GM06990 (cell line): ENCODE measurements around the gene LTO1.
"Not testable (repeated sequence)": the region's sequence is repeated elsewhere in the genome, so short reads cannot be mapped to it uniquely, and the experiment has no call there.

Experiments used
- DNase-seq: peaks from one replicate; pipeline ENCODE4 v3.0.0-alpha.2; 2011; ENCODE audit not compliant: insufficient read length; ENCODE audit errors: extremely low read depth
- H3K27me3 ChIP-seq: replicated peaks from 2 replicates; pipeline ENCODE4 v1.6.0; 2011; ENCODE audit warnings: low read length; ENCODE audit not compliant: control insufficient read depth, insufficient read depth
- H3K36me3 ChIP-seq: 2 replicates; pipeline ENCODE4 v1.5.1; 2011; ENCODE audit warnings: low read length; ENCODE audit not compliant: control insufficient read depth, insufficient read depth
- H3K4me3 ChIP-seq: replicated peaks from 2 replicates; pipeline ENCODE4 v1.5.1; 2011; ENCODE audit warnings: low read depth, mild to moderate bottlenecking, control low read depth, low read length
- TF ChIP-seq, protein P1 (sequence below): IDR thresholded peaks from 2 replicates; pipeline ENCODE4 v1.5.1; 2011; ENCODE audit warnings: low read length, control low read depth, mild to moderate bottlenecking, inconsistent platforms; ENCODE audit not compliant: insufficient read depth, poor library complexity, severe bottlenecking

Gene LTO1

GRCh38 chr11:69632900-69633299 is 42.3 kb downstream of the LTO1 start:
- no peak overlapping the region for H3K4me3 ChIP-seq
- no peaks in the 10 kb centered on the region for H3K36me3 ChIP-seq
- H3K27me3 ChIP-seq: no peaks in the 10 kb centered on the region; the same call in none of the 2 replicates
- DNase-seq: no peak
- TF ChIP-seq, protein P1, sequence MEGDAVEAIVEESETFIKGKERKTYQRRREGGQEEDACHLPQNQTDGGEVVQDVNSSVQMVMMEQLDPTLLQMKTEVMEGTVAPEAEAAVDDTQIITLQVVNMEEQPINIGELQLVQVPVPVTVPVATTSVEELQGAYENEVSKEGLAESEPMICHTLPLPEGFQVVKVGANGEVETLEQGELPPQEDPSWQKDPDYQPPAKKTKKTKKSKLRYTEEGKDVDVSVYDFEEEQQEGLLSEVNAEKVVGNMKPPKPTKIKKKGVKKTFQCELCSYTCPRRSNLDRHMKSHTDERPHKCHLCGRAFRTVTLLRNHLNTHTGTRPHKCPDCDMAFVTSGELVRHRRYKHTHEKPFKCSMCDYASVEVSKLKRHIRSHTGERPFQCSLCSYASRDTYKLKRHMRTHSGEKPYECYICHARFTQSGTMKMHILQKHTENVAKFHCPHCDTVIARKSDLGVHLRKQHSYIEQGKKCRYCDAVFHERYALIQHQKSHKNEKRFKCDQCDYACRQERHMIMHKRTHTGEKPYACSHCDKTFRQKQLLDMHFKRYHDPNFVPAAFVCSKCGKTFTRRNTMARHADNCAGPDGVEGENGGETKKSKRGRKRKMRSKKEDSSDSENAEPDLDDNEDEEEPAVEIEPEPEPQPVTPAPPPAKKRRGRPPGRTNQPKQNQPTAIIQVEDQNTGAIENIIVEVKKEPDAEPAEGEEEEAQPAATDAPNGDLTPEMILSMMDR: no peak

DNA sequence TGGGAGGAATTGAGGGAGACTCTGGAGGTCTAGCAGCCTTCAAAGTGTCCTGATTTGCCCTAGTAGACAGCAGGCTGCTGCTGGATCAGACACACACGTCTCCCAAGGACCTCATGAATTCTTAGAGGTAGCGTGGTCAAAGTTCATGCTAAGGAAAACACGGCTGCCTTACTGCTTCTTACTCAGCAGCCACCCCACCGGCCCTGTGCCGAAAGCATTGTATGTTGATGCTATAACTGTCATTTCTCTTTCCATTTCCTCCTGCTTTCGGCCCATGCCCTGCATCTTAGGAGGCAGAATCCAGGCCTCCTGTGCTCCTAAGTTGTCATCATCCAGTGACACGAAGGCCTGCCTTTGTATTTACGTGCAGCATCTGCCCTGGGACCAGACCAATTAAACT is 44.7 kb downstream of the LTO1 start:
- no peak for DNase-seq

DNA sequence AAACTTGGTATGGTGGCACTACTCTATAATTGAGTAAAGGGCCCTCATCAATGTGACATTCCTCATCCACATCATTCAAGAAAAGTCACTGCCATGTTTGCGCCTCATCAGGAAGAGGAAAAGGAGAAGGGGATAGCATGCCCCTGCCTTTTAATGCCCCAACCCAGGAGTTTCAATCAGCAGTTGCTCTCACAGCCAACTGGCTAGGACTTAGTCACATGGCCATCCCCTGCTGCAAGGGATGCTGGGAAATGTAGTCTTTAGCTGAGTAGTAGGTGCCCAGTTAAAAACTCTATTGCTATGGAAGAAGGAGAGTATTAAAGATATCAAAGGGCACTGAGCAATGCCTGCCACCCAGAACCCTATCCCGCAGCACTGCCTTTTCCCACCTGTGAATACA is 45.1 kb downstream of the LTO1 start:
- Histone ChIP-seq H3K36me3 (no peaks in the 10 kb centered on the region), H3K27me3 (no peaks in the 10 kb centered on the region; the same call in 1 of the 2 replicates), H3K4me3 (no peak overlapping the region)
- DNase-seq: no peak
- TF ChIP-seq, protein P1: no peak

More for the DNA sequence above, 44.7 kb downstream of the LTO1 start:
- Histone ChIP-seq H3K36me3 (no peaks in the 10 kb centered on the region), H3K4me3 (no peak overlapping the region), H3K27me3 (no peaks in the 10 kb centered on the region; the same call in 1 of the 2 replicates)
- TF ChIP-seq, protein P1: no peak

DNA sequence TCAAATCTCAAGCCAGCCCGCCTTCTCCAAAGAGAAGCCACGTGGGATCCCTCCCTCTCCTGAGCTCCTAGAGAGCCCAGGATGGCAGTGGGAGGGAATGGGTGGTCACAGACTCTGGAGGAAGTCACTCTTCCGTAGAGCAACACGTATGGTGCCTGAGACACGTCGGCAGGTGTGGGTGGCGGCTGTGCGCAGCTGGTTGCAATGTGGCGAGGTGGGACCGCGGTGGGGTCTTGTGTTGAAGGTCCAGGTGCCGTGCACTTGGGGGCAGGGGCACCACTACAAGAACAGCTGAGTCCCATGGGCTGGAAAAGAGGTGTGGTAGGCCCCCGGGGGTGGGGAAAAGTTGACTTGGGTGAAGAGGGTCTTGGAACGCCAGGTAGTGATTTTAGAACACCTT is 47.6 kb downstream of the LTO1 start:
- no peaks in the 10 kb centered on the region for H3K27me3 ChIP-seq
- DNase-seq: no peak
- TF ChIP-seq, protein P1: no peak

DNA sequence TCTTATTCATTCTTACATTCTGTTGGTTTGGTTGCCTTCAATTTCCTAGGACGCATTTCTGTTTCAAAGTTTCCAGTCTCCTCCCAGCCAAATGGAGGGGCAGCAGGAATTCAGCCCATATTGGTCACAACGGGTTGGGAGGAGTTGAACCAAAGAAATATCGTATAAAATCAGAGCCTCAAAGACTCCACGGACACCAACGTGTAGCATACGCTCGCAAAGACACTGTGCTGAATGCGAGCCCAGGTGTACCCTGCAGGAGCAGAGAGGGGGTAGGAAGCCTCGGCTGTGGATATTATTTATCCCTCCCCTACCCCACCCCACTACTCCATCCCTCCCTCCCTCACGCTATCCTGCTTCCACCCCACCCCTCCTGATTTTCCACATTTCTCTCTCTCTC is 49.7 kb downstream of the LTO1 start:
- Histone ChIP-seq H3K36me3 (no peaks in the 10 kb centered on the region), H3K27me3 (peaks cover 1% of the 10 kb centered on the region; the same call in 1 of the 2 replicates), H3K4me3 (no peak overlapping the region)
- TF ChIP-seq, protein P1: no peak
- DNase-seq: no peak

More for the DNA sequence above, 47.6 kb downstream of the LTO1 start:
- H3K36me3 ChIP-seq: no peaks in the 10 kb centered on the region
- no peak overlapping the region for H3K4me3 ChIP-seq

DNA sequence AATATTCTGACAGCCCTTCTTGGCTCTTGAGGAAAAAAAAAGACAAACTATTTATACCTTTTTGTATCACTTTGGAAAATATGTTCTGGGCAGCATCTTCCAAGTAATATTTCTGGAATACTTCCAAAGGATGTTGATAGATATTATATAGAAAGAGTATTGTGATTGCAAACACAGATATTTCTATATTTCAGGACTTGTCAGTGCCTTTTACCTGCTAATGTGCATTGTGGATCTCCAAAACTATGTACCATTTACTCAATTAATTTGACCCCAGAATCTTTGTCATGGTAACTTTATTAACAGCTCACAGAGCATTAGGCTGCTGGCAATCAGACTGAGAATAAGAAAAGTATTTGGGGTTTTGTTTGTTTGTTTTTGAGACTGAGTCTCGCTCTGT is 50.9 kb downstream of the LTO1 start:
- TF ChIP-seq, protein P1: no peak
- no peaks in the 10 kb centered on the region for H3K36me3 ChIP-seq
- H3K4me3 ChIP-seq: no peak overlapping the region
- no peak for DNase-seq
- peaks cover 1% of the 10 kb centered on the region; the same call in 1 of the 2 replicates for H3K27me3 ChIP-seq

DNA sequence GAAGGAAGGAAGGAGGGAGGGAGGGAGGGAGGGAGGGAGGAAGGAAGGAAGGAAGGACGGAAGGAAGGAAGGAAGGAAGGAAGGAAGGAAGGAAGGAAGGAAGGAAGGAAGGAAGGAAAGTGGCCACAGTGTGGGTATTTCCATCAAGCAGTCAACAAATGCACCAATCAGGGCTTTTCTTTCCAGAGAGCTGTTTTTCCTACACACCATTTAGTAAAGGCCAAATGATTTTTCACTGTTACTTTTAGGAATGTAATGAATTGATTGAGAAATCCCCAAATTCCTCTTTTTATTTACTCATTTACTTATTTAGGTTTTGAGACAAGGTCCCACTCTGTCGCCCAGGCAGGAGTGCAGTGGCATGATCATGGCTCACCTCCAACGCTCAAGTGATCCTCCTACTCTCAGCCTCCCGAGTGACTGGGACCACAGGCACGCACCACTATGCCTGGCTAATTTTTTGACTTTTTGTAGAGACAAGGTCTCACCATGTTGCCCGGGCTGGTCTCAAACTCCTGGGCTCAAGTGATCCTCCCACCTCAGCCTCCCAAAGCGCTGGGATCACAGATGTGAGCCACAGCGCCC is 53.0 kb downstream of the LTO1 start:
- not testable (repeated sequence) for H3K27me3 ChIP-seq, DNase-seq, H3K4me3 ChIP-seq, H3K36me3 ChIP-seq
